A549 (cell line): ENCODE results near the gene SHISA6. TPM values are rescaled to one million over a fixed set of nuclear protein-coding genes. Genes with fewer than 3 reads are reported as not detected.

ENCODE experiments used
- ATAC-seq, 2 experiments: fragments of 200-7000 bp in 1 of 2; fragments of >200 bp in 1 of 2; cut with Nextera tagmentation in 1 of 2; cut with Tn5 transposase in 1 of 2; 3 replicates each; pipeline versions ENCODE4 v1.8.0 to v1.9.1; 2018 to 2020; ENCODE audit warnings: mild to moderate bottlenecking in 1 of 2, moderate library complexity in 1 of 2
- CTCF ChIA-PET: fragments of 300-600 bp; sonication (Branson Sonifier 250); formaldehyde crosslinking; extraction: SDS; loops from one replicate; lab custom pipeline; 2021; ENCODE audit warnings: antibody characterized with exemption, inconsistent platforms; lab: Yijun Ruan, JAX
- POLR2A ChIA-PET: fragments of 350-600 bp; formaldehyde crosslinking; extraction: SDS; loops from one replicate; lab custom pipeline; 2021; ENCODE audit warnings: antibody characterized with exemption, inconsistent platforms; lab: Yijun Ruan, JAX
- DNase-seq, 2 experiments: peaks; one replicate each; pipeline versions ENCODE4 v3.0.0 to v3.0.0-alpha.2; 2011 to 2016; ENCODE audit warnings: low read depth in 1 of 2, low spot score in 1 of 2
- FAIRE-seq: peaks from 2 replicates; lab custom pipeline; 2011; peaks lifted over from hg19 to GRCh38; lab: Jason Lieb, UNC
- H3K27ac ChIP-seq, 2 experiments: fragments of >200 bp; sonication (Bioruptor Twin); formaldehyde crosslinking; 3 replicates each; pipeline ENCODE4 v1.5.1; 2016 to 2017
- H3K4me1 ChIP-seq: fragments of >200 bp; sonication (Bioruptor Twin); formaldehyde crosslinking; 3 replicates; pipeline ENCODE4 v1.6.1; 2016
- H3K4me2 ChIP-seq: fragments of >200 bp; sonication (Bioruptor Twin); formaldehyde crosslinking; 3 replicates; pipeline ENCODE4 v1.6.1; 2016
- H3K4me3 ChIP-seq: fragments of >200 bp; sonication (Bioruptor Twin); formaldehyde crosslinking; 3 replicates; pipeline ENCODE4 v1.5.1; 2016
- H3K9me3 ChIP-seq: fragments of >200 bp; sonication (Bioruptor Twin); formaldehyde crosslinking; 3 replicates; pipeline ENCODE4 v1.6.1; 2016
- BCL3 ChIP-seq: fragments of >200 bp; sonication (Bioruptor Twin); formaldehyde crosslinking; IDR thresholded peaks from 3 replicates; pipeline ENCODE4 v1.6.1; 2016
- BHLHE40 ChIP-seq: IDR thresholded peaks from 2 replicates; pipeline ENCODE4 v1.6.1; 2012; ENCODE audit warnings: low read depth, low read length, inconsistent platforms
- CEBPB ChIP-seq, 2 experiments: fragments of >200 bp in 1 of 2; sonication (Bioruptor Twin) in 1 of 2; formaldehyde crosslinking in 1 of 2; IDR thresholded peaks; 2 replicates each; pipeline ENCODE4 v1.6.1; 2012 to 2016
- CHD2 ChIP-seq: fragments of 150-350 bp; IDR thresholded peaks from 2 replicates; pipeline ENCODE4 v1.6.1; 2014; ENCODE audit warnings: low read length; ENCODE audit not compliant: partially characterized antibody
- CTCF ChIP-seq: fragments of >200 bp; sonication (Bioruptor Twin); formaldehyde crosslinking; IDR thresholded peaks from 3 replicates; pipeline ENCODE4 v1.5.1; 2016
- EHF ChIP-seq: fragments of 250-450 bp; sonication (Bioruptor Pico); IDR thresholded peaks from 2 replicates; pipeline ENCODE4 v1.5.0; 2020; ENCODE audit warnings: mild to moderate bottlenecking
- EHMT2 ChIP-seq: fragments of 200-600 bp; sonication (generic); IDR thresholded peaks from 2 replicates; pipeline ENCODE4 v1.6.1; 2016; ENCODE audit warnings: antibody characterized with exemption, low read depth, mild to moderate bottlenecking, moderate library complexity
- EP300 ChIP-seq, 2 experiments: fragments of >200 bp; sonication (Bioruptor Twin); formaldehyde crosslinking; IDR thresholded peaks; 2 replicates in 1 of 2; 3 replicates in 1 of 2; pipeline ENCODE4 v1.6.1; 2016 to 2017
- FOSL2 ChIP-seq, 2 experiments: fragments of 450-650 bp in 1 of 2; fragments of >200 bp in 1 of 2; sonication (Bioruptor Twin) in 1 of 2; formaldehyde crosslinking; IDR thresholded peaks; 2 replicates each; pipeline versions ENCODE4 v1.5.0 to v1.6.1; 2016 to 2020; ENCODE audit warnings: mild to moderate bottlenecking in 1 of 2, moderate library complexity in 1 of 2
- HEYL ChIP-seq: fragments of 250-450 bp; sonication (Bioruptor Pico); IDR thresholded peaks from 2 replicates; pipeline ENCODE4 v1.8.0; 2021; ENCODE audit warnings: mild to moderate bottlenecking, moderate library complexity
- HOXB13 ChIP-seq: fragments of 250-450 bp; sonication (Bioruptor Pico); IDR thresholded peaks from 2 replicates; pipeline ENCODE4 v1.5.0; 2020; ENCODE audit warnings: low read depth, mild to moderate bottlenecking, moderate library complexity
- HOXB5 ChIP-seq: fragments of 250-450 bp; sonication (Bioruptor Pico); IDR thresholded peaks from 2 replicates; pipeline ENCODE4 v1.5.0; 2020; ENCODE audit warnings: mild to moderate bottlenecking, moderate library complexity
- KDM1A ChIP-seq: fragments of 200-600 bp; sonication (generic); IDR thresholded peaks from 2 replicates; pipeline ENCODE4 v1.6.1; 2016; ENCODE audit warnings: low read depth, mild to moderate bottlenecking
- MAFK ChIP-seq: fragments of 450-650 bp; IDR thresholded peaks from 2 replicates; pipeline ENCODE4 v1.6.1; 2014; ENCODE audit not compliant: partially characterized antibody
- MAX ChIP-seq: IDR thresholded peaks from 2 replicates; pipeline ENCODE4 v1.6.1; 2012
- MAZ ChIP-seq: fragments of 150-350 bp; IDR thresholded peaks from 2 replicates; pipeline ENCODE4 v1.6.1; 2014; ENCODE audit warnings: antibody characterized with exemption, low read depth, low read length, borderline replicate concordance
- MYC ChIP-seq: IDR thresholded peaks from 2 replicates; pipeline ENCODE4 v1.6.1; 2012; ENCODE audit warnings: mild to moderate bottlenecking, inconsistent platforms, low read length, improper control_type of control experiment, borderline replicate concordance
- PBX3 ChIP-seq: IDR thresholded peaks from 2 replicates; pipeline ENCODE4 v1.6.1; 2012
- POLR2AphosphoS2 ChIP-seq: conservative IDR thresholded peaks from 2 replicates; pipeline ENCODE4 v1.6.1; 2012; ENCODE audit warnings: low read length, improper control_type of control experiment, inconsistent platforms
- RFX5 ChIP-seq: fragments of 450-650 bp; IDR thresholded peaks from 2 replicates; pipeline ENCODE4 v1.7.1; 2014; ENCODE audit warnings: antibody characterized with exemption, mild to moderate bottlenecking, moderate library complexity
- ZC3H11A ChIP-seq: fragments of 450-650 bp; IDR thresholded peaks from 2 replicates; pipeline ENCODE4 v1.6.1; 2014; ENCODE audit warnings: antibody characterized with exemption, mild to moderate bottlenecking
- ZNF302 ChIP-seq: fragments of 250-450 bp; sonication (Bioruptor Pico); IDR thresholded peaks from 2 replicates; pipeline ENCODE4 v1.9.0; 2021; ENCODE audit warnings: inconsistent platforms, mild to moderate bottlenecking, moderate library complexity
- WGBS: methylation state at CpG from one replicate; pipeline ENCODE4 v1.1.6; 2017; ENCODE audit errors: missing lambda C conversion rate; 5-methylcytosine and 5-hydroxymethylcytosine counted together
- polyA plus RNA-seq, 4 experiments: library from polyadenylated mRNA; depleted of rRNA in 3 of 4; stranded (reverse); fragments of >200 nt; fragmentation: RNase III in 1 of 4; extraction: RNeasy Plus Mini Kit Qiagen cat#74134 plus additional on column Dnase treatment in 1 of 4; gene quantifications; 2 replicates in 3 of 4; 3 replicates in 1 of 4; pipeline ENCODE4 v1.2.3, GENCODE V29; 2011 to 2017
- TF ChIP-seq, protein P1 (sequence below): fragments of >200 bp; sonication (Bioruptor Twin); formaldehyde crosslinking; IDR thresholded peaks from 2 replicates; pipeline ENCODE4 v1.6.1; 2016

SHISA6 gene
- polyA plus RNA-seq, 2 of the 4 experiments (the other 2 are of a cell fraction): not detected

DNA sequence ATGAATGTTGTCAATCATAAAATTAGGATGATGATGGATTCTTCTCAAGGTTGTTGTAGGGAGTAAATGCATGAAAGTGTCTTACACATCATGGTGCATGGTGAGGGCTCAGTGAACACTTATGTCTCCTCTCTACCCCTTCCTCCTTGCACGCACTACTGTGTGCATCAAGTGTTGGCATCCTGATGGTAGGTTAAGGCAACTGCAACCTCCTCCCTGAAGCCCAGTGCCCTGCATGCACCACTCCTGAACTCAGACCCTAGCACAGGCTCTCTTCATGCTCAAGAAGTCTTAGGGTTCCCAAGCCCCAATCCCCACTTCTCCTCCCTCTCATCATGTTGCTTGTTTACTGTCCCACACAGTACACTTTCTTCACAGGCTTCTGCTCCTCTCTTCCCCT is 251.5 kb downstream of the SHISA6 start (continued):
- no peak for TF ChIP-seq MAZ
- TF ChIP-seq ZC3H11A: no peak
- TF ChIP-seq EHMT2: no peak
- no peak for TF ChIP-seq KDM1A
- no peak for TF ChIP-seq MYC

- DNase-seq (no peak), ATAC-seq (no peak), FAIRE-seq (no peak)
- TF ChIP-seq EHF (CRISPR knock-in tag) (no peak), MAZ (no peak), POLR2AphosphoS2 (no peak), CTCF (no peak), FOSL2 (IDR thresholded peaks at IDR 0.05) (no peak), FOSL2 (CRISPR knock-in tag; IDR thresholded peaks at IDR 0.05) (no peak), MAFK (no peak), BCL3 (no peak), EP300 (IDR thresholded peaks at IDR 0.05) (no peak), ZNF302 (CRISPR knock-in tag) (no peak), MAX (no peak)
- Histone ChIP-seq H3K27ac (no peak overlapping the region), H3K4me3 (no peak overlapping the region), H3K9me3 (no peaks in the 10 kb centered on the region), H3K4me2 (no peak overlapping the region), H3K4me1 (no peaks in the 10 kb centered on the region)
- CTCF ChIA-PET: interaction anchor here (0.9 to 1.5 kb wide), 2 partner anchors 58 to 150 kb away, joined by 3 to 4 read pairs; no protein-coding TSS in a partner anchor
- POLR2A ChIA-PET: no interaction called here
Measured at GRCh38 chr17:11493936-11494335, 252.9 kb downstream of the SHISA6 start.

GRCh38 chr17:11495613-11496012 is 254.6 kb downstream of the SHISA6 start:
- POLR2A ChIA-PET: no interaction called here
- CTCF ChIA-PET: no interaction called here
- no peak for TF ChIP-seq HEYL
- no peak for TF ChIP-seq CHD2
- TF ChIP-seq HOXB5 (CRISPR knock-in tag): no peak
- no peak for TF ChIP-seq HOXB13
- WGBS: 6% methylated on average over 3 of the region's 3 CpGs
- no peak overlapping the region for H3K4me2 ChIP-seq
- no peaks in the 10 kb centered on the region for H3K9me3 ChIP-seq
- H3K4me1 ChIP-seq: no peaks in the 10 kb centered on the region
- ATAC-seq (no peak), FAIRE-seq (no peak), DNase-seq (no peak)
- H3K4me3 ChIP-seq: no peak overlapping the region
- no peak overlapping the region for H3K27ac ChIP-seq

DNA sequence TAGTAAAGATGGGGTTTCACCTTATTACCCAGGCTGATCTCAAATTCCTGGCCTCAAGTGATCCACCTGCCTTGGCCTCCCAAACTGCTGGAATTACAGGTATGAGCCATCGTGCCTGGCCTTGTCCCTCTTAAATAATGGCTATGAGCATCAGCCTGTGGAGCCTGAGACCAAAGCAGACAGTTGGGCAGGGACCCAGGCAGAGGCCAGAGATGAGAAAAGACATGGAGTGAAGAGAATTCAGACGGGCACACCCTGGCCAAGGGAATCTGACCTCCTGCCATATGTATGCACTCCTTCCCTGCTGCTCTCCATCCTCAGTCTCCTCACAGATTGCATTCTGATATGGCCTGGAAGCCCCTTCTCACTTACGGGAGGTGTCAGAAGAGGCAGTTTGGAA is 258.9 kb downstream of the SHISA6 start:
- H3K9me3 ChIP-seq: no peaks in the 10 kb centered on the region; the same call in 2 of the 3 replicates
- FAIRE-seq: no peak
- H3K4me1 ChIP-seq: no peaks in the 10 kb centered on the region
- no peak overlapping the region for H3K27ac ChIP-seq
- POLR2A ChIA-PET: no interaction called here
- no peak for ATAC-seq
- WGBS: 0% methylated on average over 3 of the region's 3 CpGs
- TF ChIP-seq MAX (no peak), PBX3 (no peak), RFX5 (no peak), EHF (CRISPR knock-in tag) (no peak), EHMT2 (no peak), CEBPB (IDR thresholded peaks at IDR 0.05) (no peak), BHLHE40 (no peak)
- TF ChIP-seq, protein P1, sequence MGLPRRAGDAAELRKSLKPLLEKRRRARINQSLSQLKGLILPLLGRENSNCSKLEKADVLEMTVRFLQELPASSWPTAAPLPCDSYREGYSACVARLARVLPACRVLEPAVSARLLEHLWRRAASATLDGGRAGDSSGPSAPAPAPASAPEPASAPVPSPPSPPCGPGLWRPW: no peak
- no peak overlapping the region for H3K4me3 ChIP-seq
- H3K4me2 ChIP-seq: no peak overlapping the region
- no peak for DNase-seq
- CTCF ChIA-PET: no interaction called here
